ENCODE data around the gene BCAS3.

BCAS3 gene

GRCh38 chr17:61396586-61397085, 719.0 kb downstream of the BCAS3 start:
- TF ChIP-seq CTCF (IDR thresholded peaks at IDR 0.05; ENCODE audit: control insufficient read depth, insufficient read depth, low read depth, low read length, missing control alignments) = no peak

GRCh38 chr17:61397086-61397842, 719.6 kb downstream of the BCAS3 start:
- no peak for DNase-seq (ENCODE audit: low read depth)
- H3K4me3 ChIP-seq (ENCODE audit: control insufficient read depth, low read depth, low read length) = peak overlapping the region; percentile 73
- TF ChIP-seq CTCF (IDR thresholded peaks at IDR 0.05; ENCODE audit: control insufficient read depth, insufficient read depth, low read depth, low read length, missing control alignments) = no peak

More at GRCh38 chr17:61396586-61397085, 719.0 kb downstream of the BCAS3 start:
- DNase-seq (ENCODE audit: low read depth) = no peak
- H3K4me3 ChIP-seq (ENCODE audit: control insufficient read depth, low read depth, low read length) = peak overlapping the region; percentile 73

- no peak for DNase-seq (ENCODE audit: low read depth)
- peak overlapping the region; percentile 73 for H3K4me3 ChIP-seq (ENCODE audit: control insufficient read depth, low read depth, low read length)
- no peak for TF ChIP-seq CTCF (IDR thresholded peaks at IDR 0.05; ENCODE audit: control insufficient read depth, insufficient read depth, low read depth, low read length, missing control alignments)
These were observed 721.1 kb downstream of the BCAS3 start for GRCh38 chr17:61398721-61399130.

DNA sequence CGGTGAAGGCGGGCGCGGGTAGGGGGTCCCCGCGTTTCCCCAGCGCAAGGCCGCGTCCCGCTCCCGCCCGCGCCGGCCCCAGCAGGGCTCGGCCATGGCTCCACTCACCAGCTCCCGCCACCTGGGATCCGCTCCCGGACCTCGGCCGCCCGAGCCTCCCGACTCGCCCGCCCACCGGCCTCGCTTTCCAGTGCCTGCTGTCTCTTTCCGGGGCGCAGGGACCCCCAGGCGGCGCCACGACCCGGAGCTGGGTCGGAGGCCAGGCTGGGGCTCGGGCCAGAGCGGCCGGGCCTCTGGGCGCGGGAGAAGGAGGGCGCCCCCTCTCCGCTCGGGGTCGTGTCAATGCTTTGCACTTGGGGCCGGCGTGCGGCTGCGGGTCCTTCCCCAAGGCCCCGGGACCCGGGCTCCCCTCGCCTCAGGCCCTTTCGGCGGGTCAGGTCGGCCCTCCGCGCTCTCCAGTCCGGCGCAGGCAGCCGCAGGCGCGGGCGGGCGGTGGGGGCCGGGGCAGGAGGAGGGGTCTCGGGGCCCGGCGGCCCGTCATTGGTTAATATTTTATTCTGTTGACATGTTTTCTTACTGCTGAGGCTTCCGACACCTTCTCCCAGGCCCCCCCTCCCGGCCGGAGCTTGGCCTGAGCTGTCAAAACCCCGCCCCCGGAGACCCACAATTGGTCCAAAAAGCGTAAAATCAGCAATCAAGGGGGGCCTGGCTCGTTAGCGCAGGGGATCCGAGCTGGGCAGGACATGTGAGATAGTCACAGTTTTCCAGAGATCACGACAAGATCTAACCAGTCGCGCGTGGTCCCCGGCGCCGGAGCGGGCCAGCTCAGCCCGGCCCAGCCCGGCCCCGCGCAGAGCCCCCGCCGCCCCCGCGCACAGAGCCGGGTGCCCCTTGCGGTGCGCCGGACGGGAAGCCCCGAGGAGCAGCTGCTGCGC, 721.7 kb downstream of the BCAS3 start, which contains the start of gene TBX2:
Gene TBX2 (plus strand): TSS at position 713 of the 935 bp plus-strand sequence. CDS start 334 bp downstream, outside the sequence.
- peak; percentile 6 for TF ChIP-seq CTCF (IDR thresholded peaks at IDR 0.05; ENCODE audit: control insufficient read depth, insufficient read depth, low read depth, low read length, missing control alignments)
- peak within 1 kb of the TSS; percentile 73 for H3K4me3 ChIP-seq (ENCODE audit: control insufficient read depth, low read depth, low read length)
- peak; percentile 83 for DNase-seq (ENCODE audit: low read depth)

DNA sequence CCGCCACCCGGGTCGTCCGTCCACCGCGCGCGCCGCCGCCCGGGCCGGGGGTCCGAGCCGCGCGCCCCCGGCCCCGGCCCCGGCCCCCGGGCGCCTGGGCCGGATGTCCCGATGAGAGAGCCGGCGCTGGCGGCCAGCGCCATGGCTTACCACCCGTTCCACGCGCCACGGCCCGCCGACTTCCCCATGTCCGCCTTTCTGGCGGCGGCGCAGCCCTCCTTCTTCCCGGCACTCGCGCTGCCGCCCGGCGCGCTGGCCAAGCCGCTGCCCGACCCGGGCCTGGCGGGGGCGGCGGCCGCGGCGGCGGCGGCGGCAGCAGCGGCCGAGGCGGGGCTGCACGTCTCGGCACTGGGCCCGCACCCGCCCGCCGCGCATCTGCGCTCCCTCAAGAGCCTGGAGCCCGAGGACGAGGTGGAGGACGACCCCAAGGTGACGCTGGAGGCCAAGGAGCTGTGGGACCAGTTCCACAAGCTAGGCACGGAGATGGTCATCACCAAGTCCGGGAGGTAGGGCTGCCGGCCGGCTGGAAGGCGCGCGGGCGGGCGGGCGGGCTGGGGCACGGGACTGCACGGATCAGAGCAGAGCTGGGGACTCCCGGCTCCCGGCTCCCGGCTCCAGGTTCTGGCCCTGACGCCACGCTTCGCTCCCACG, 722.5 kb downstream of the BCAS3 start:
- H3K4me3 ChIP-seq (ENCODE audit: control insufficient read depth, low read depth, low read length) = peak overlapping the region; percentile 73
- TF ChIP-seq CTCF (IDR thresholded peaks at IDR 0.05; ENCODE audit: control insufficient read depth, insufficient read depth, low read depth, low read length, missing control alignments) = no peak
- DNase-seq (ENCODE audit: low read depth) = no peak
